Cardiac septum (tissue), 1 donor: Measurements from ENCODE around the gene GET4. TPM values are rescaled to one million over a fixed set of nuclear protein-coding genes. Genes with fewer than 3 reads are reported as not detected.
A peak's percentile ranks its signal among the peaks of the same experiment; 100 is the strongest.
"Not testable (repeated sequence)": the region's sequence is repeated elsewhere in the genome, so short reads cannot be mapped to it uniquely, and the experiment has no call there.

Experiments used
- DNase-seq: peaks from one replicate; pipeline ENCODE4 v3.0.0-alpha.2; 2020; ENCODE audit warnings: low spot score
- intact Hi-C: fragments of 100-400 bp; cut with DNase I; formaldehyde crosslinking; loops from one replicate; pipeline ENCODE4 v1.14.0; 2022
- total RNA-seq: library from RNA; stranded (reverse); fragmentation: NEBNext Ultra II Directional; extraction: Animal tissue kit (Norgen Biotek cat#: 25700); gene quantifications from one replicate; pipeline ENCODE4 v1.2.1, GENCODE V29; 2021
- donor health status: DM: no; HTN: no; CAD: no.

GET4 gene
- total RNA-seq, 1 donor from 2014 or later = 21.3 TPM

- intact Hi-C loops = loop anchor here (5.0 kb wide), 1 partner anchor 44 kb away; no protein-coding TSS in a partner anchor
- no peak for DNase-seq
Measured at GRCh38 chr7:865921-866320, 10.4 kb upstream of the GET4 start.

DNA sequence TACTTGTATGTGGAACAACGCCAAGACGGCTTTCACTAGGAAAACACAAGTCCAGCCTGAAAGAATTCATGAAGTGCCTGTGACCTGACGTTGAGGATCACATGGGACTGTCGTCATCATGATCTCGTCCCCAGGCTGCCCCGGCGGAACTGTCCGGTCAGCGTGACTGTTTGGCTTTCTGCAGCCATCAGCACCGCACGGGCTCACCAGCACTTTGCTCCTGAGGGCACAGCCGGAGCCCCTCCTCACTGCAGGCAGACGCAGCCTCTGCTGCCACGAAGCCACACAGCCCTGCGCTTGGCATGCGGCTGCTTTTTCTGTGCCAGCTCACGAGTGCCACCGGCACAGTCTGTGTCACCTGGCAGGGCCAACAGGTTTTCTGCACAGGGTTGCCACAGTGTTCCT is 9.4 kb upstream of the GET4 start:
- intact Hi-C loops = loop anchor here (5.0 kb wide), 1 partner anchor 45 kb away; no protein-coding TSS in a partner anchor
- DNase-seq = no peak

GRCh38 chr7:867406-868188 is 8.8 kb upstream of the GET4 start:
- intact Hi-C loops = loop anchor here (5.0 kb wide), 1 partner anchor 45 kb away; no protein-coding TSS in a partner anchor
- peak; percentile 84 for DNase-seq

- DNase-seq = no peak
- intact Hi-C loops = loop anchor here (5.0 kb wide), 1 partner anchor 46 kb away; no protein-coding TSS in a partner anchor
Measured at GRCh38 chr7:868189-868486, 8.2 kb upstream of the GET4 start.

GRCh38 chr7:869348-869747 is 7.0 kb upstream of the GET4 start:
- no peak for DNase-seq

DNA sequence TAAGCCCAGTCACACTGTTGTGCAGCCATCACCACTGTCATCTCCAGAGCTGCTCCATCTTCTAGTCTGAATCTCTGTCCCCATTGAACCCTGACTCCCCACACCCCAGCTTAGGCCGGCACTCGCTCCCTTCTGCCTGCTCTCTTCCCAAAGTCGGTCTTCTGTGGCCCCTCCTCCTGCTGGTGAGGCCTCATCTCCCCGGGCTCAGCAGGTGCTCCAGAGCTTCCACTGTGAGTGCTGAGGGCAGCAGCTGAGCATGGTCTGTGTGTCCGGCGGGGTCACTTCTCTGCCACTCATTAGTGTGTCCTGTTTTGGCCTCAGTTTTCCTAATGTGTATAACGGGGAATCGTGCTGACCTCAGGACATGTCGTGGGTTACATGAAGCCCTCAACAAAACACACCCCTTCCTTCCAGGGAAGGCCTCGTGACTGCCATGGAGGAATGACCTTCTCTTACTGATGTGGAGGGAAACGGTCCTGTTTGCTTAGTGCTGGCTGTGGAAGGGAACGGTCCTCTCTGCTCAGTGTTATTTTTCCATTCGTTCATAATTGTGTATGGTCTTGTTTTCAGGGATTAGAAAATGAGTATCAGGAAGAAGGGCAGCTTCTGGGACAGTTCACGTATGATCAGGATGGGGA is 4.3 kb upstream of the GET4 start:
- intact Hi-C loops = loop anchor here (2.0 to 10.0 kb wide), 3 partner anchors 35 to 547 kb away; no protein-coding TSS in a partner anchor
- no peak for DNase-seq

More at GRCh38 chr7:869348-869747, 7.0 kb upstream of the GET4 start:
- intact Hi-C loops = loop anchor here (5.0 kb wide), 1 partner anchor 47 kb away; no protein-coding TSS in a partner anchor

- intact Hi-C loops = loop anchor here (2.0 to 10.0 kb wide), 3 partner anchors 35 to 548 kb away; no protein-coding TSS in a partner anchor
- DNase-seq = not testable (repeated sequence)
Measured at GRCh38 chr7:872685-873084, 3.7 kb upstream of the GET4 start.

DNA sequence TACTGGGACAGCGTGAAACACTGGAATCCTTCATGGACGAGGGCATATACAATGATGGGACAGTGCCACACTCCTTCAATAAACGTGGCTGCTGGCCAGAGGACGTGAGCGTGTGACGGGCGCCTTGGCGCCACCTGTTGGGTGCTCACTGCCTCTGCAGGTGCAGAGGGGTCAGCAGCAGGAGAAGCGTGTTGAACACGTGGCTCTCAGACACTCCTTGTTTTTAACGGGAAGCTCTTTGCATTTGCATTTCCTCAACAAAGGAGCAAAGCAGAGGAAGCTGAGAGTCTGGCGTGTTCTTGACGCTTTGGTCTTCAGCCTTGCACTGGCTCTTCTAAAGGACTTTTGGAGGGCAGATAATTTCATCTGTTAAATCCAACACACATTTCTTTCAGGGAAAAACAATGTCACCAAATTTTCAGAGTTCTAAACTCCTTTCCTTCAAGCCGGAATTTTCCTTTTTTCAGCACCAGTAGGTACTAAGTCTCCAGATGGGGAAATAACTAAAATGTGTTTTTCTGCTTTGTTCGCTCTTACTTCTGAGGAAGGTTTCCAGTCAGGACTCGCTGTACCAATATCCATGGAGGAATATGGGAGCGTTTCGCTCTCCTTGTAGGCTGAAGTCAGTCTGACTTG is 2.9 kb upstream of the GET4 start:
- DNase-seq = peak; percentile 88
- intact Hi-C loops = loop anchor here (2.0 to 10.0 kb wide), 3 partner anchors 36 to 549 kb away; no protein-coding TSS in a partner anchor

DNA sequence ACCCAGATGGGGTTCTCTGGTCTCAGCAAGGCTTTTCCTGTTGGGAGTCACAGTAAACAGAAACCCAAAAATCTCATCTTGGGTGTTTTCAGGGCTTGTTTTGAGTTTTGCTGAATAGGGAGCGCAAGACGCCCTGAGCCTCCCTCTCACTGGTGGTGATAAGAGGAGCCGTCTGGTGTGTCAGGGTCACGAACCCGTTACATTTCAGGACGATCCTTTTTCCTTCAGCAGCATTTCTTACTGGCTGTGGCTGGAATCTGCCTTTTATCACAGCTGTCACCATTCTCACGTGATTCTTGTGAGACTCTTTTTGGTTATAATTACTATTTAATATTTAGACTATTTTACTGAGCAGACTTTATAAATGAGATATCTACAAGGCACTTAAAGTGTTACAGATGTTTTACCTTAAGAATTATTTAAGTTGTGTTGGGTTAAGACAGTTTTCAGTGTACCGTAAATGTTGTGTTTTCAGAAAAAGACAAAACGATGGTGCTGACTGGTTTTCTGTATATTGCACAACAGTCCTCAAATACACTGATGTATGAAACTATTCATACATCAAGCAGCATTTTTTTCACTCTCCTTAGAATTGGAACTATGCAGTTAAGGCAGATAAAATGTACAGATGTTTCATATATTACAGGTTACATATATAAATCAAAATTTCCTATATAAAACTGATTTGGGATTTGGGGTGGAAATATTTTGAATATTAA is 2.2 kb upstream of the GET4 start:
- no peak for DNase-seq
- intact Hi-C loops = loop anchor here (5.0 to 10.0 kb wide), 2 partner anchors 37 to 549 kb away; no protein-coding TSS in a partner anchor

- intact Hi-C loops = loop anchor here (10.0 kb wide), 1 partner anchor 550 kb away; no protein-coding TSS in a partner anchor
- DNase-seq = no peak
Measured at GRCh38 chr7:875051-875450, 1.3 kb upstream of the GET4 start.

GRCh38 chr7:875476-876076 is 778 bp upstream of the GET4 start:
- DNase-seq = no peak
- intact Hi-C loops = loop anchor here (10.0 kb wide), 1 partner anchor 551 kb away; no protein-coding TSS in a partner anchor

- DNase-seq = no peak
Measured at GRCh38 chr7:876972-877311, 588 bp downstream of the GET4 start.

DNA sequence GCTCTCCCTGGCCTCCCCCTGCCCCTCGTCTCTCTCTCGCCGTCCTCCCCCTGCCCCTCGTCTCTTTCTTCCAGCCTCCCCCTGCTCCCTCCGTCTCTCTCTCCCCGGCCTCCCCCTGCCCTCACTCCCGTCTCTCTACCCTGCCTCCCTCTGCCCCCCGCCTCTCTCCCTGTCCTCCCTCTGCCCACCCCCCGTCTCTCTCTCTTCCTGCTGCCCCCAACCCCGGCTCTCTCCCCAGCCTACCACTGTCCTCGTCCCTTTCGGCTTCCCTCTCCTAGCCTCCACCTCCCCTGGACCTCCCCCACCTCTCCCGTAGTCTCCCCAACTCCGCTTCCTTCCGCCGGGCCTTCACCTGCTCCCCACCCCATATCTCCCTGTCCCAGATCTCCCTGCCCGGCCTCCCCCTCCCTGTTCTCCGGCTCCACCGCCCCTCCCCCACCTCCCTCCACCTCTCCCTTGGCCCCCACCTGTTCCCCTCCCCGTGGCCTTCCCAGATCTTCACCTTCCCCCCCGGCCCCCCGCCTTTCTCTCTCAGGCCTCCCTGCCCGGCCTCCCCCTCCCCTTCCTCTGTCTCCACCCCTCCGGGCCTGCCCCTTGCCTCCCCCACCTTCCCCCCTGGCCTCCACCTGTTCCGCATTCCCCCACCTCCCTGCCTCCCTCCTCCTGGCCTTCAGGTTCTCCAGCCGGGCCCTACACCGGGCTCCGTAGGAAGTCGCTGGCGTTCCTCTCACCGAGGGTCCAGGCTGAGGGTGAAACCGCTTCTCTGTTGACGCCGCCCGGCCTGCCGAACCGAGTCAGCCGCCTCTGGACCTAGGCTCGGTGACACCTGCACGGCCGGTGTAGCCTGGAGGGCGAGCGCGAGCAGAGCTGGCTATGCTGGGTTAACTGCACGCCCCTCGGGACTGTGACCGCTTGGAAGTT is 1.2 kb downstream of the GET4 start:
- DNase-seq = no peak

More at GRCh38 chr7:876972-877311, 588 bp downstream of the GET4 start:
- intact Hi-C loops = loop anchor here (10.0 kb wide), 1 partner anchor 552 kb away; no protein-coding TSS in a partner anchor

GRCh38 chr7:879093-879492 is 2.7 kb downstream of the GET4 start:
- intact Hi-C loops = loop anchor here (10.0 kb wide), 1 partner anchor 554 kb away; no protein-coding TSS in a partner anchor
- no peak for DNase-seq

More for the DNA sequence above, 1.2 kb downstream of the GET4 start:
- intact Hi-C loops = loop anchor here (10.0 kb wide), 1 partner anchor 553 kb away; no protein-coding TSS in a partner anchor

DNA sequence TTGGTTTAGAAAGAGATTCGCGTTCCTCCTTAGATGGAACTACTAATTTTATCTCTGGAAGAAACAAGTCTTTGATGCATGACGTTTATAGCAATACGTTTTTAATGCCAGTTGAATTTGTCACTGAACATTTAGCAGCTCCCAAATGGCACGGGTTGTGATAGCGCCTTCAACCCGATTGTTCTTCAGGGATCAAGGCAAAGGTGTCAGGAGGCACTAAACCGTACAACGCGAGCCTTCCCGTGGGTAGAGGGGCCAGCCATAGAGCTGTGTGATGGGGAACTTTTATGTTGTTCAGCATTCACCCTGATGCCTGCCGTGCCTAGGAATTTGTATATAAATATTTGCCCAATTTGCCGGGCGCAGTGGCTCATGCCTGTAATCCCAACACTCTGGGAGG is 3.4 kb downstream of the GET4 start:
- intact Hi-C loops = loop anchor here (10.0 kb wide), 1 partner anchor 555 kb away; no protein-coding TSS in a partner anchor
- DNase-seq = no peak

DNA sequence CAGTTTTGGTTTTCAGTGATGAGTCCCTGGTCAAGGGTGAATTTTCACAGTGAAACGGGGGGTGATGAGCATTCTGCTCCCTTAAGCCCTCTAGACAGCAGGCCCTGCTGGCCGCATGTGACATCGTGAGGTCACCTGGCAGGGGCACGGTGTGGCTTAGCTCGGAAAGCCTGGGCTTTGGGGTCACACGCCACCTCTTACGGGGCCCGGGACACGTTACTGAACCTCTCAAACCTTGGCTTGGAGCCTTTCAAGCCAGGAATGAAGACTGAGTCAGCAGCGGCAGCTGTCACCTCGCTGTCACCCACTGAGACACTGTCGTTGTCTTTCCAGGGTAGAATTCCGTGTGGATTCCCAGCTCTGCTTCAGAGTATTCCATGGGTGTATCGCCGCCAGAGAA is 4.1 kb downstream of the GET4 start:
- no peak for DNase-seq
- intact Hi-C loops = no loop called here

DNA sequence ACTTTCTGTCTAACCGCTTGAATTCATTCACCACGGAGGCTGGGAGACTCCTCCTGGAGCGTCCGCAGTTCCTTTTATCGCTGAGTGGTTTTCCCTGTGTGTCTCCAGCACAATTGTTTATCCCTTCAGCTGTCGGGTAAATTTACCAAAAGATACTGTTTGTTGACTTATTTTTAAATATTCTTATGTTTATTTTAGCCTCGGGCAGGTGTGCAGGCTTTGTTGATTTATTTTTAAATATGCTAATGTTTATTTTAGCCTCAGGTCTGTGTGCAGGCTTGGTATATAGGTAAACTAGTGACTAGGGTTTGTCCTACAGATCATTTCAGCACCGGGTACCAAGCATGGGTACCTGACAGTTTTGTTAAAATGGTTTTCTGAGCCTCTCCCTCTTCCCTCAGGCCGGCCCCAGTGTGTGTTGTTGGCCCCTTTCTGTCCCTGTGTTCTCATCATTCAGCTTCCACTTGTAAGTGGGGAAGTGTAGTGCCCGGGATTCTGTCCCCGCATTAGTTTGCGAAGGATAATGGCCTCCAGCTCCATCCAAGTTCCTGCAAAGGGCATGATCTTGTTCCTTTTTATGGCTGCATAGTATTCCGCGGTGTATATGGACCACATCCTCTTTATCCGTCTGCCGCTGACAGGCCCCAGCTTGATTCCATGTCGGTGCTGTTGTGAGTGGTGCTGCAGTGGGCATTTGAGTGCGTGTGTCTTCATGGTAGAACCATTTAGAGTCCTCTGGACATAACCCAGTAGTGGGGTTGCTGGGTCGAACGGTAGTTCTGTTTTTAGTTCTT is 5.3 kb downstream of the GET4 start:
- intact Hi-C loops = no loop called here
- no peak for DNase-seq
